ENCODE data around the gene TGFBR3.

Gene TGFBR3

GRCh38 chr1:91706140-91706957 is 179.6 kb downstream of the TGFBR3 start:
- H3K4me3 ChIP-seq (ENCODE audit: low read depth in 1 of 2, low read length in 1 of 2) = no peak overlapping the region
- H3K27ac ChIP-seq = no peak overlapping the region
- H3K36me3 ChIP-seq = no peaks in the 10 kb centered on the region
- no peaks in the 10 kb centered on the region for H3K9me3 ChIP-seq
- no peak for TF ChIP-seq CTCF (IDR thresholded peaks at IDR 0.05)
- H3K27me3 ChIP-seq = no peaks in the 10 kb centered on the region
- H3K4me1 ChIP-seq (ENCODE audit: control insufficient read depth in 1 of 2, insufficient read depth in 1 of 2, low read depth in 1 of 2, low read length in 1 of 2) = no peaks in the 10 kb centered on the region

DNA sequence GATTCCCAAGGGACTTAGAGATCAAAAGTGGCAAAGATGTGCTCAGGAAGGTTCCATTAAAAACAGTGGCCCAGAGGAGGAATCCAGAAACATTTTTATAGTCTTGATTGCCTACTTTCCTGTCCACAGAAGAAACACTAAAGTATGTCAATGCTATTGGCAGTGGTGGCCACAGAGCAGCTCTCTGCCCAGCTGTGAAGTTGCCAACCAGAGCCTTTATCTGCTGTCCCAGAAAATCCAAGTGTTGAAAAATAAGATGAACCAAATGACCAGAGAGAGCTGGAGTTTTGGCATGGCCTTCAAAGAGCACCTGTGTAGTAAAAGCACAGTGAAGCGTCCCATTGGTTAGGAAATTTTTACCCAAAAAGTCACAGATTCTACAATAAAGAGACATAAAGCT is 181.2 kb downstream of the TGFBR3 start:
- H3K36me3 ChIP-seq = no peaks in the 10 kb centered on the region
- no peak overlapping the region for H3K4me3 ChIP-seq (ENCODE audit: low read depth in 1 of 2, low read length in 1 of 2)
- H3K27ac ChIP-seq = no peak overlapping the region
- H3K9me3 ChIP-seq = no peaks in the 10 kb centered on the region
- no peaks in the 10 kb centered on the region for H3K4me1 ChIP-seq (ENCODE audit: control insufficient read depth in 1 of 2, insufficient read depth in 1 of 2, low read depth in 1 of 2, low read length in 1 of 2)
- TF ChIP-seq CTCF (IDR thresholded peaks at IDR 0.05) = no peak
- H3K27me3 ChIP-seq = no peaks in the 10 kb centered on the region

- Histone ChIP-seq H3K36me3 (no peaks in the 10 kb centered on the region), H3K27ac (no peak overlapping the region), H3K27me3 (no peaks in the 10 kb centered on the region), H3K4me3 (ENCODE audit: low read depth in 1 of 2, low read length in 1 of 2) (no peak overlapping the region), H3K9me3 (no peaks in the 10 kb centered on the region), H3K4me1 (ENCODE audit: control insufficient read depth in 1 of 2, insufficient read depth in 1 of 2, low read depth in 1 of 2, low read length in 1 of 2) (no peaks in the 10 kb centered on the region)
- TF ChIP-seq CTCF (IDR thresholded peaks at IDR 0.05) = no peak
Observed at GRCh38 chr1:91703095-91703494, 182.9 kb downstream of the TGFBR3 start.

DNA sequence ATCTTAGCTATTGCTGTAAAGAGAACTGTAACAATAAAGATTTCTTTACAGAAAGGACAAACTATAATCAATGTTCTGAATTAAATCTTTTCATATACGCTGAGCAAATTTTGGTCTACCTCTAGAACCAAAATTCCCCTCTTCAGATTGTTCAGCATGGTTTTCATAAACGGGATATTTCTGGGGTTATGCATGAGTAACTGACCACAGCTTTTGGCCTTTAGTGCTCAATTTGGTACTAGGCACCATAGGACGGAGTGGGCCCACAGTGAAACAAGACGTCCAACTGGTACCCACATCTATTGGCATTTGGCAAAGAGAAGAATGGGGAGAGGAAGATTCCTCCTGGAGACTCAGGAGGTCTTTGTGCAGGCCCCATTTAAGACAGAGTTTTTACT is 184.5 kb downstream of the TGFBR3 start:
- no peak overlapping the region for H3K4me3 ChIP-seq (ENCODE audit: low read depth in 1 of 2, low read length in 1 of 2)
- peaks cover 6 to 9% of the 10 kb centered on the region in 2 experiments for H3K4me1 ChIP-seq (ENCODE audit: control insufficient read depth in 1 of 2, insufficient read depth in 1 of 2, low read depth in 1 of 2, low read length in 1 of 2)
- no peak for TF ChIP-seq CTCF (IDR thresholded peaks at IDR 0.05)
- no peaks in the 10 kb centered on the region for H3K9me3 ChIP-seq
- H3K36me3 ChIP-seq = no peaks in the 10 kb centered on the region
- no peaks in the 10 kb centered on the region for H3K27me3 ChIP-seq
- no peak overlapping the region for H3K27ac ChIP-seq

- Histone ChIP-seq H3K9me3 (no peaks in the 10 kb centered on the region), H3K27me3 (no peaks in the 10 kb centered on the region), H3K4me3 (ENCODE audit: low read depth in 1 of 2, low read length in 1 of 2) (no peak overlapping the region), H3K27ac (no peak overlapping the region), H3K4me1 (ENCODE audit: control insufficient read depth in 1 of 2, insufficient read depth in 1 of 2, low read depth in 1 of 2, low read length in 1 of 2) (peaks cover 6 to 9% of the 10 kb centered on the region in 2 experiments), H3K36me3 (no peaks in the 10 kb centered on the region)
- TF ChIP-seq CTCF (IDR thresholded peaks at IDR 0.05) = no peak
Observed at GRCh38 chr1:91700771-91701471, 185.0 kb downstream of the TGFBR3 start.
